Measurements from ENCODE around the gene CA12. TPM values are rescaled to one million over a fixed set of nuclear protein-coding genes. Genes with fewer than 3 reads are reported as not detected.

CA12 gene
- total and polyA plus RNA-seq, 8 donors, result 7.5 to 49.6 (median 25.9) TPM

DNA sequence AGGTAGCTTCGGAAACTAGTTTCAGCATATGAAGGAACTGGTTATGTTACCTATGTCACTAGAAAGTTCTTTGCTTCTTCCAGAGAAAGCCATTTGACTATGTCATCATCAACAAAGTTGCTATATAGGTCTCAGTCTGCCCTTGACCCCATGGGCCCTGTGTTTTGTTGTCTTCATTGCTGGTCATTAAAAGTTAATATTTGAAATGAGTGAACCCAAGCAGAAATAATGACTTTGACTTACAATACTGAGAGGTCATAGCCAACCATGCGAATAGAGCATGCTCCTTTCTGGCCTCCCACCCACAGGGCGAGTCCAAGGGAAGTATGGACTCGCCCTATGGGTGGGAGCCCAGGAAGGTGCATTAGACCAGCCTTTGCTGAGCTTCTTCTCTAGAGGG, 63.3 kb downstream of the CA12 start:
- H3K9me3 ChIP-seq, result no peaks in the 10 kb centered on the region
- 96 to 97% methylated on average over 4 of the region's 4 CpGs for WGBS, 2 donors
- H3K27ac ChIP-seq, result no peak overlapping the region
- no peaks in the 10 kb centered on the region for H3K4me1 ChIP-seq
- H3K27me3 ChIP-seq, result no peaks in the 10 kb centered on the region
- TF ChIP-seq, protein P1, sequence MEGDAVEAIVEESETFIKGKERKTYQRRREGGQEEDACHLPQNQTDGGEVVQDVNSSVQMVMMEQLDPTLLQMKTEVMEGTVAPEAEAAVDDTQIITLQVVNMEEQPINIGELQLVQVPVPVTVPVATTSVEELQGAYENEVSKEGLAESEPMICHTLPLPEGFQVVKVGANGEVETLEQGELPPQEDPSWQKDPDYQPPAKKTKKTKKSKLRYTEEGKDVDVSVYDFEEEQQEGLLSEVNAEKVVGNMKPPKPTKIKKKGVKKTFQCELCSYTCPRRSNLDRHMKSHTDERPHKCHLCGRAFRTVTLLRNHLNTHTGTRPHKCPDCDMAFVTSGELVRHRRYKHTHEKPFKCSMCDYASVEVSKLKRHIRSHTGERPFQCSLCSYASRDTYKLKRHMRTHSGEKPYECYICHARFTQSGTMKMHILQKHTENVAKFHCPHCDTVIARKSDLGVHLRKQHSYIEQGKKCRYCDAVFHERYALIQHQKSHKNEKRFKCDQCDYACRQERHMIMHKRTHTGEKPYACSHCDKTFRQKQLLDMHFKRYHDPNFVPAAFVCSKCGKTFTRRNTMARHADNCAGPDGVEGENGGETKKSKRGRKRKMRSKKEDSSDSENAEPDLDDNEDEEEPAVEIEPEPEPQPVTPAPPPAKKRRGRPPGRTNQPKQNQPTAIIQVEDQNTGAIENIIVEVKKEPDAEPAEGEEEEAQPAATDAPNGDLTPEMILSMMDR (IDR thresholded peaks at IDR 0.05), result no peak
- ATAC-seq (no peak), DNase-seq (no peak), FAIRE-seq (no peak)
- no peaks in the 10 kb centered on the region for H3K36me3 ChIP-seq
- intact Hi-C loops (cut with DNase I), result no loop called here
- H3K4me3 ChIP-seq, result no peak overlapping the region

DNA sequence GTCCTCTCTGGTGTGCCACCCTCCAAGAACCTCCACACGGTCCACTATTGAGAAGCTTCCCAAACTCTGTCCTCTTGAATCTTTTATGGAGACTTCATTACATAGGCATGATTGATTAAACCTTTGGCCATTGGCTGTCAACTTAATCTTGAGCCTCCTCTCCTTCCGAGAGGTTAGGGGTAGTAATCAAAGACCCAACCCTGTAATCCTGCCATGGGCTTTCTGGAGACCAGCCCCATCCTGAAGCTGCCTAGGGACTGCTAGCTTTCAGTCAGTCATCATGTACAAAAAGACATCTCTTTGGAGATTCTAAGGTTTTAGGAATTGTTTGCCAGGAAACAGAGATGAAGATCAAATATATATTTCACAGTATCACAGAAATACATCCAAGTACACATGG, 67.2 kb downstream of the CA12 start:
- 61% methylated on average over 2 of the region's 2 CpGs for whole genome bisulfite sequencing, 2 donors
- DNase-seq, result no peak
- H3K4me1 ChIP-seq, result no peaks in the 10 kb centered on the region
- intact Hi-C loops (cut with DNase I), result no loop called here
- H3K27me3 ChIP-seq, result no peaks in the 10 kb centered on the region
- H3K9me3 ChIP-seq, result no peaks in the 10 kb centered on the region
- no peak overlapping the region for H3K4me3 ChIP-seq
- H3K27ac ChIP-seq, result no peak overlapping the region
- FAIRE-seq, result no peak
- ATAC-seq, result no peak
- no peaks in the 10 kb centered on the region for H3K36me3 ChIP-seq
- TF ChIP-seq, protein P1 (IDR thresholded peaks at IDR 0.05), result no peak

DNA sequence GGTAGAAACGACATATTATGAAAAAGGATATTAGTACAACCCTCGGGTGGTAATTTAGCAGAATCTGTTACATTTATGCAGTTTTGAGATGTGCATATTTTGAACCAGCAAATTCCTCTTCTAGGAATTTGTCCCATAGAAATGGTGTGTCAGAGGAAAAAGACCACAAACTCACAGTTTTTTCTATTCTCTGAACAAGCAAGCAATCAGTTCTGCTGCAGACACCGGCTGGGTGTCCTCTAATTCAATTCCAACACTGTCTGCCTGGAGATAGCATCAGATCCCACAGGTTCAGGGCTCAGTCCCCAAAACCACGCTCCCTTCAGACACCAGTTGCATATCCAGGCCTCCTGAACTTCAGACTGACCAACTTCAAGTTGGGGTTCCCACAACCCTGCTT, 67.8 kb downstream of the CA12 start:
- ATAC-seq (no peak), DNase-seq (no peak), FAIRE-seq (no peak)
- no peaks in the 10 kb centered on the region for H3K36me3 ChIP-seq
- no peaks in the 10 kb centered on the region for H3K4me1 ChIP-seq
- no peaks in the 10 kb centered on the region for H3K27me3 ChIP-seq
- WGBS, 2 donors, result 90 to 93% methylated on average over 4 of the region's 4 CpGs
- TF ChIP-seq, protein P1 (IDR thresholded peaks at IDR 0.05), result no peak
- no peak overlapping the region for H3K27ac ChIP-seq
- H3K9me3 ChIP-seq, result no peaks in the 10 kb centered on the region
- intact Hi-C loops (cut with DNase I), result no loop called here
- H3K4me3 ChIP-seq, result no peak overlapping the region

DNA sequence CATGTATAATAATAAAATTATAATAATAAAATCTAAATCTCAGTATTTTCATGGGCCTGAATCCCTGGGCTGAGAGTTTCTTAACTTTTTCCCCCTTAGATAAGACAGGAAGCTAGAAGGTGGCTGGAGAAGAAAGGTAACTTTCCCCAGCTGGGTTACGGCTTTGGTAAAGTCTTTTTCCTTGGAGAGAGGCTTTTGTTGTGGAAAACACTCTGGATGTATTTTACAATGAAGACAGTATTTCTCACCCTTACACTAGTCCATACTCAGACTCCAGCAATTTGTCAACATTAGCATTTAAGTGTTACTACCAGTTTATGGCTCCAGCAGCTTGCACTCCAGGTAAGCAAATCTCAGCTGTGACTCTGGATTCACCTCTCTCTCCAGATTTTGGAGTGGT, 69.4 kb downstream of the CA12 start:
- intact Hi-C loops (cut with DNase I), result no loop called here
- Histone ChIP-seq H3K27ac (no peak overlapping the region), H3K36me3 (no peaks in the 10 kb centered on the region), H3K4me1 (peaks cover 0 to 3% (median 0%) of the 10 kb centered on the region in 3 donors), H3K4me3 (no peak overlapping the region), H3K27me3 (no peaks in the 10 kb centered on the region), H3K9me3 (no peaks in the 10 kb centered on the region)
- FAIRE-seq, result no peak
- WGBS, 2 donors, result 98 to 100% methylated on average over 1 of the region's 1 CpG
- no peak for DNase-seq
- ATAC-seq, result no peak
- TF ChIP-seq, protein P1 (IDR thresholded peaks at IDR 0.05), result no peak

DNA sequence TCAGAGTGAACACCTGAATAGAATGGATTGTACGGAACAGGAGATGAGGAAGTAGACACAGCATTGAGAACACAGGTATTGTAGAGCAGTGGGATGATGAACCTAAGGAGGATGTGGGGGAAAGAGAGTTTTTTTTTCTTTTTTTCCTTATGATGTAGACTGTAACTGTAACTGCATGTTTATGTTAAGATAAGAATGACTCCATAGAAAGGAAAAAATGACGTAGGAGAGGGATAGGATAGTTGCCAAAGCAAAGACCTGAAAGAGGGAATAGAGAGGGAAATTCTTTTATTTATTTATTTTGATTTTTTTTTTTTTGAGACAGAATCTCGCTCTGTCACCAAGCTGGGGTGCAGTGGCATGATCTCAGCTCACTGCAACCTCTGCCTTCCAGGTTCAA, 71.0 kb downstream of the CA12 start:
- Histone ChIP-seq H3K4me1 (peaks cover 0 to 15% (median 11%) of the 10 kb centered on the region in 3 donors), H3K4me3 (no peak overlapping the region), H3K27me3 (no peaks in the 10 kb centered on the region), H3K27ac (no peak overlapping the region), H3K9me3 (no peaks in the 10 kb centered on the region), H3K36me3 (no peaks in the 10 kb centered on the region)
- WGBS, 2 donors, result 60 to 67% methylated on average over 3 of the region's 3 CpGs
- DNase-seq, result no peak
- TF ChIP-seq, protein P1 (IDR thresholded peaks at IDR 0.05), result no peak
- ATAC-seq, result no peak
- FAIRE-seq, result no peak
- intact Hi-C loops (cut with DNase I), result no loop called here
